ENCODE results near the gene PCTP. TPM values are rescaled to one million over a fixed set of nuclear protein-coding genes. Genes with fewer than 3 reads are reported as not detected.

The PCTP gene
- total RNA-seq, 4 donors from 2014 or later, result 5.0 to 14.3 (median 6.9) TPM

DNA sequence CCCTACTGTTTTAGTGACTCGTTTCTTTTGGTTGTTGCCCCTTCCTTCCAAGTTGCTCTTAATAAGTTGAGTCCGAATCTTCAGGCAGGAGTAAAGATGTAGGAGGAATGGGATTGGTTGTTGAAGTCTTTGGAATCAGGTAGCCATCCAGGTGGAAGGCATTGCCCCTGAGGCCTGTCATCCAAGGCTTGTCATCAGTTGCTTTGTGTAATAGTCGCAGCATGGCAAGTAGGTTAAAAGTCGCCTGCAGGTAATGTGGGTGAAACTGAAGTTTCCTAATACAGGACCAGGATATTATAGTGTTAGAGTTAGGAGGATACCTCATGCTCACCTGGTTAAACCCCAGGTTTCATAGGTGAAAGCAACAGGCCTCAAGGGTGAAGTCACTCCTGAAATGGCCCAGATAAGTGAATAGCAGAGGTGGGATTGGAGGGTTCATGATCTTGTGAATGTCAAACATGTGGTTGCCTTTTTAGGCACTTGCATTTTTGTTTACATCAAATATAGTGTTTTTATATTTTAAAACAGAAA lies 934 bp downstream of the PCTP start:
- DNase-seq (ENCODE audit: low spot score in 2 of 2), result no peak
- TF ChIP-seq, protein P1, sequence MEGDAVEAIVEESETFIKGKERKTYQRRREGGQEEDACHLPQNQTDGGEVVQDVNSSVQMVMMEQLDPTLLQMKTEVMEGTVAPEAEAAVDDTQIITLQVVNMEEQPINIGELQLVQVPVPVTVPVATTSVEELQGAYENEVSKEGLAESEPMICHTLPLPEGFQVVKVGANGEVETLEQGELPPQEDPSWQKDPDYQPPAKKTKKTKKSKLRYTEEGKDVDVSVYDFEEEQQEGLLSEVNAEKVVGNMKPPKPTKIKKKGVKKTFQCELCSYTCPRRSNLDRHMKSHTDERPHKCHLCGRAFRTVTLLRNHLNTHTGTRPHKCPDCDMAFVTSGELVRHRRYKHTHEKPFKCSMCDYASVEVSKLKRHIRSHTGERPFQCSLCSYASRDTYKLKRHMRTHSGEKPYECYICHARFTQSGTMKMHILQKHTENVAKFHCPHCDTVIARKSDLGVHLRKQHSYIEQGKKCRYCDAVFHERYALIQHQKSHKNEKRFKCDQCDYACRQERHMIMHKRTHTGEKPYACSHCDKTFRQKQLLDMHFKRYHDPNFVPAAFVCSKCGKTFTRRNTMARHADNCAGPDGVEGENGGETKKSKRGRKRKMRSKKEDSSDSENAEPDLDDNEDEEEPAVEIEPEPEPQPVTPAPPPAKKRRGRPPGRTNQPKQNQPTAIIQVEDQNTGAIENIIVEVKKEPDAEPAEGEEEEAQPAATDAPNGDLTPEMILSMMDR (IDR thresholded peaks at IDR 0.05), result no peak
- TF ChIP-seq POLR2A (IDR thresholded peaks at IDR 0.05), result no peak
- intact Hi-C loops (cut with DNase I; ENCODE audit: low total_unique reads), result no loop called here
- peak overlapping the region; percentile 41 for H3K4me3 ChIP-seq (ENCODE audit: low read depth, poor library complexity, severe bottlenecking)
- 64 to 71% methylated on average over 4 of the region's 4 CpGs for WGBS, 2 donors

DNA sequence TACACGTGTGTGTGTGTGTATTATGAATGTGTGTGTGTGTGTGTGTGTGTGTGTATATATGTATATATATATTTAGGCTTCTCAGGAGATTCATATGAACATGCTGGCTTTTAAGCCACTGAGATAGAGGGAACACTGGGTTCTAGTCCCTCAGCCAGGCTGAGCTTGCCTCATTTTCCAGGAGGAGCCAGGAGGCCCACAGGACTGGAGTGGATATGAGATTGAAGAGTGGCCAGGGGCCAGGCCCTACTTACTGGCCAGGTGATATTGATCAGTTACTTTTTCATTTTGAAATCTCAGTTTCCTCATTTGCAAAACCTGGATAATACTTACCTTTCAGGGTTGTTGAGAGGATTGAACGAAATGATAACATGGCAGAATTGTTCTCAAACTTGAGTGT lies 5.8 kb downstream of the PCTP start:
- WGBS, 2 donors, result 93 to 94% methylated on average over 2 of the region's 2 CpGs
- intact Hi-C loops (cut with DNase I; ENCODE audit: low total_unique reads), result no loop called here
- TF ChIP-seq, protein P1 (IDR thresholded peaks at IDR 0.05), result no peak
- TF ChIP-seq POLR2A (IDR thresholded peaks at IDR 0.05), result no peak
- no peak overlapping the region for H3K4me3 ChIP-seq (ENCODE audit: low read depth, poor library complexity, severe bottlenecking)
- no peak for DNase-seq (ENCODE audit: low spot score in 2 of 2)

DNA sequence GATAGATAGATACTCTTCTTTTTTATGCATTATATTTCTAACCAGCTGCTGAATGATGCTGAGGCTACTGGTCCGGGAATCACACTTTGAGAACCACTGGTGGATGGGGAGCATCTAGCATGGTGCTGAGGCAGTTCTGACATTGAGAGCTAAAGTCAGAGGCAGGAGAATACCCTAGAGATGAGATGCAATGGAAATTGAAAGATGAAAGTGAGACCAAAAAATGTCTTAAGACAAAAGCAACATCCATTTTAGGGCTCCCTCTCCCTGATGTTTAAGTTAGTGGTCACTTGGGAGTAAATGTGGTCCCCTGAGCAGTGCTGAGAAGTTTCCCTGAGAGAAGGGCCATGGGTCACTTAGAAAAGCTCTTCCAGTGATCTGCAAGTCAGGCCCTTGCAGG lies 6.8 kb downstream of the PCTP start:
- intact Hi-C loops (cut with DNase I; ENCODE audit: low total_unique reads), result no loop called here

DNA sequence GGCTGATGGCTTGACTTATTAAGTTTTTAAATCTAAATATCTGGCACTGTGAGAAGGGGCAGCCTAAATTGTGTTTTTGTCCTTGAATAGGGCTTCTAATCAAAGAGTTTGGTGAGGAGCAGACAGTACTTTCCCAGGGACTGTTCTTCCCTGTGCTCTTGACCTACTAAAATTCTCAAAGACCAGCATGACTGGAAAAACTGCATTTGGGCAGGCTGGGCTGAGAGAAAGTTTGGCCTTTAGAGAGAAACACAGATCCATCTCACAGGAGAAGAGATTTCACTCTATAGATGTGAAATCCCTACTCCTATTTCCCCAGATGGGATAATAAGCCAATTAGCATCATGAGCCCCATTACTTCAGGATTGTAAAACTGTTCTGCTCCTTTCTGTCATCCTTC lies 7.3 kb downstream of the PCTP start:
- no peak for DNase-seq (ENCODE audit: low spot score in 2 of 2)
- intact Hi-C loops (cut with DNase I; ENCODE audit: low total_unique reads), result no loop called here
- no peak overlapping the region for H3K4me3 ChIP-seq (ENCODE audit: low read depth, poor library complexity, severe bottlenecking)
- TF ChIP-seq POLR2A (IDR thresholded peaks at IDR 0.05), result no peak
- TF ChIP-seq, protein P1 (IDR thresholded peaks at IDR 0.05), result no peak

More for the DNA sequence above, 6.8 kb downstream of the PCTP start:
- DNase-seq (ENCODE audit: low spot score in 2 of 2), result no peak
- WGBS, 2 donors, result 88 to 94% methylated on average over 1 of the region's 1 CpG
- no peak overlapping the region for H3K4me3 ChIP-seq (ENCODE audit: low read depth, poor library complexity, severe bottlenecking)
- TF ChIP-seq, protein P1 (IDR thresholded peaks at IDR 0.05), result no peak
- TF ChIP-seq POLR2A (IDR thresholded peaks at IDR 0.05), result no peak

GRCh38 chr17:55760643-55761355 lies 9.9 kb downstream of the PCTP start:
- intact Hi-C loops (cut with DNase I; ENCODE audit: low total_unique reads), result no loop called here
- 57 to 66% methylated on average over 3 of the region's 3 CpGs for WGBS, 2 donors
- TF ChIP-seq POLR2A (IDR thresholded peaks at IDR 0.05), result no peak
- TF ChIP-seq, protein P1 (IDR thresholded peaks at IDR 0.05), result no peak
- DNase-seq (ENCODE audit: low spot score in 2 of 2), result no peak
- H3K4me3 ChIP-seq (ENCODE audit: low read depth, poor library complexity, severe bottlenecking), result no peak overlapping the region

Measured in lower leg skin (tissue), 4 donors.